ENCODE measurements around the gene CELF4. TPM values are rescaled to one million over a fixed set of nuclear protein-coding genes. Genes with fewer than 3 reads are reported as not detected.

Gene CELF4
- total and polyA plus RNA-seq, 2 experiments from 2014 or later = 0.24 TPM; not detected in 1

GRCh38 chr18:37428288-37428974, 137.2 kb downstream of the CELF4 start:
- WGBS, 2 experiments (ENCODE audit: low coverage in 1 of 2, low lambda C conversion rate in 2 of 2, missing lambda C conversion rate in 2 of 2) = 56 to 57% methylated on average over 7 of the region's 7 CpGs
- no peak for DNase-seq
- no peaks in the 10 kb centered on the region for H4K20me1 ChIP-seq (ENCODE audit: insufficient read depth)
- H3K79me2 ChIP-seq (ENCODE audit: insufficient read depth) = no peaks in the 10 kb centered on the region
- H3K9me2 ChIP-seq (ENCODE audit: insufficient read depth) = no peaks in the 10 kb centered on the region
- H3K9me3 ChIP-seq (ENCODE audit: low read depth) = no peaks in the 10 kb centered on the region
- no peaks in the 10 kb centered on the region for H3K36me3 ChIP-seq (ENCODE audit: low read depth)
- in situ Hi-C loops (cut with MboI) = no loop called here
- H3K9ac ChIP-seq = no peak overlapping the region
- H3K4me2 ChIP-seq (ENCODE audit: unreplicated experiment) = no peak overlapping the region
- TF ChIP-seq EZH2 (IDR thresholded peaks at IDR 0.05; ENCODE audit: insufficient read depth, poor library complexity, severe bottlenecking) (no peak), EZH2phosphoT487 (IDR thresholded peaks at IDR 0.05; ENCODE audit: insufficient read depth, low read depth) (no peak)
- H3K27me3 ChIP-seq (replicated peaks; ENCODE audit: insufficient read depth) = no peaks in the 10 kb centered on the region
- H2AFZ ChIP-seq = no peak overlapping the region
- H3K4me1 ChIP-seq (ENCODE audit: insufficient read depth) = no peaks in the 10 kb centered on the region
- H3F3A ChIP-seq (ENCODE audit: insufficient read depth) = no peaks in the 10 kb centered on the region
- no peak overlapping the region for H3K4me3 ChIP-seq
- no peak overlapping the region for H3K27ac ChIP-seq

DNA sequence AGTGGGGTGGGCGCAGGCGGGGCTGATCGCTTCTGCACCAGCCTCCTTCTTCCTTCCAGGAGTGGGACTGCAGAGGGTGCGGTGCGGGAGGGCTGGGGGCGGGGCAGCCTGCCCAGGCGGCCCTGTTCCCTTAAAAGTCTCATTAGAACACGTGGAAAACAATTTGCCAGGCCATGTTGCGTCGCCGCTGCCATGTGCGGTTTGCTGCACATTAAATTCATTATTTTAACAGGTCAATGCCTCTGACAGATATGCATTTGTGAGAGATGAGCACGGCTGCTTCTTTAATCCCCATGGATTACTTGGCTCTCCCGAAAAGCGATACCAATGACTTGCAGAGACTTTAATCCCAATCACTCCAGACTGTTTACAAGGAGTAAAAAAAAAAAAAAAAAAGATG, 139.0 kb downstream of the CELF4 start:
- WGBS, 2 experiments (ENCODE audit: low coverage in 1 of 2, low lambda C conversion rate in 2 of 2, missing lambda C conversion rate in 2 of 2) = 38 to 44% methylated on average over 13 to 14 of the region's 15 CpGs
- in situ Hi-C loops (cut with MboI) = no loop called here
- no peaks in the 10 kb centered on the region for H3K9me2 ChIP-seq (ENCODE audit: insufficient read depth)
- H3K79me2 ChIP-seq (ENCODE audit: insufficient read depth) = no peaks in the 10 kb centered on the region
- TF ChIP-seq EZH2 (IDR thresholded peaks at IDR 0.05; ENCODE audit: insufficient read depth, poor library complexity, severe bottlenecking) = no peak
- no peak for TF ChIP-seq EZH2phosphoT487 (IDR thresholded peaks at IDR 0.05; ENCODE audit: insufficient read depth, low read depth)
- H3K9ac ChIP-seq = no peak overlapping the region
- H3K27me3 ChIP-seq (replicated peaks; ENCODE audit: insufficient read depth) = no peaks in the 10 kb centered on the region
- H2AFZ ChIP-seq = no peak overlapping the region
- H3K4me3 ChIP-seq = no peak overlapping the region
- H3K4me2 ChIP-seq (ENCODE audit: unreplicated experiment) = no peak overlapping the region
- no peaks in the 10 kb centered on the region for H3F3A ChIP-seq (ENCODE audit: insufficient read depth)
- H3K9me3 ChIP-seq (ENCODE audit: low read depth) = no peaks in the 10 kb centered on the region
- H3K27ac ChIP-seq = no peak overlapping the region
- no peaks in the 10 kb centered on the region for H3K36me3 ChIP-seq (ENCODE audit: low read depth)
- no peaks in the 10 kb centered on the region for H4K20me1 ChIP-seq (ENCODE audit: insufficient read depth)
- H3K4me1 ChIP-seq (ENCODE audit: insufficient read depth) = no peaks in the 10 kb centered on the region
- DNase-seq = no peak

- Histone ChIP-seq H4K20me1 (ENCODE audit: insufficient read depth) (no peaks in the 10 kb centered on the region), H3K4me1 (ENCODE audit: insufficient read depth) (no peaks in the 10 kb centered on the region), H3K4me2 (ENCODE audit: unreplicated experiment) (no peak overlapping the region), H3K27ac (no peak overlapping the region), H3K9me3 (ENCODE audit: low read depth) (no peaks in the 10 kb centered on the region), H3K9ac (no peak overlapping the region), H3K79me2 (ENCODE audit: insufficient read depth) (no peaks in the 10 kb centered on the region), H3K4me3 (no peak overlapping the region), H3K36me3 (ENCODE audit: low read depth) (no peaks in the 10 kb centered on the region), H3K27me3 (replicated peaks; ENCODE audit: insufficient read depth) (no peaks in the 10 kb centered on the region), H2AFZ (no peak overlapping the region), H3K9me2 (ENCODE audit: insufficient read depth) (no peaks in the 10 kb centered on the region), H3F3A (ENCODE audit: insufficient read depth) (no peaks in the 10 kb centered on the region)
- in situ Hi-C loops (cut with MboI) = no loop called here
- 56 to 60% methylated on average over 6 of the region's 6 CpGs for WGBS, 2 experiments (ENCODE audit: low coverage in 1 of 2, low lambda C conversion rate in 2 of 2, missing lambda C conversion rate in 2 of 2)
- no peak for DNase-seq
- no peak for TF ChIP-seq EZH2phosphoT487 (IDR thresholded peaks at IDR 0.05; ENCODE audit: insufficient read depth, low read depth)
- no peak for TF ChIP-seq EZH2 (IDR thresholded peaks at IDR 0.05; ENCODE audit: insufficient read depth, poor library complexity, severe bottlenecking)
Measured at GRCh38 chr18:37425222-37425621, 140.4 kb downstream of the CELF4 start.

DNA sequence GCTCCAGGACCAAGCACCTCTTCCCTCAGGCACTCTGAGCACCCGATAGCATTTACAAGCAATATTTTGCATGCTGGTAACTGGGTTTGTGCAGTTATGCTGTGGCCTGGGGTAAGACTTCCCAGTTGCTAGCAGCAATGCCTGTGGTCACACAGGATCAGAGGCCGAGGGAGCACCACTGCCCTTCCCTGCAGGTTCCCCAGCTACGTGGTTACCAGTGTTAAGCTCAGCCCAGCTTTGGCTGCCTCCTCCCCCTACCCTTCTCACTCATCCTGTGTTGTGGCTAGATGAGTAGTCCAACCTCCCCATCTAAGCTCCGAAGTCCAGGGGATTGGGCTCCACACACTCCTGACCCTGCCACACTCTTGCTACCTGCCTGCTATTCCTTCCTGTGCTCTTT, 141.1 kb downstream of the CELF4 start:
- Histone ChIP-seq H3K79me2 (ENCODE audit: insufficient read depth) (no peaks in the 10 kb centered on the region), H3K27me3 (replicated peaks; ENCODE audit: insufficient read depth) (no peaks in the 10 kb centered on the region), H3K9ac (no peak overlapping the region), H3K4me3 (no peak overlapping the region), H3K9me3 (ENCODE audit: low read depth) (no peaks in the 10 kb centered on the region), H3K9me2 (ENCODE audit: insufficient read depth) (no peaks in the 10 kb centered on the region), H4K20me1 (ENCODE audit: insufficient read depth) (no peaks in the 10 kb centered on the region), H3K4me1 (ENCODE audit: insufficient read depth) (no peaks in the 10 kb centered on the region), H3F3A (ENCODE audit: insufficient read depth) (no peaks in the 10 kb centered on the region), H3K27ac (no peak overlapping the region), H3K4me2 (ENCODE audit: unreplicated experiment) (no peak overlapping the region), H3K36me3 (ENCODE audit: low read depth) (no peaks in the 10 kb centered on the region), H2AFZ (no peak overlapping the region)
- TF ChIP-seq EZH2phosphoT487 (IDR thresholded peaks at IDR 0.05; ENCODE audit: insufficient read depth, low read depth) (no peak), EZH2 (IDR thresholded peaks at IDR 0.05; ENCODE audit: insufficient read depth, poor library complexity, severe bottlenecking) (no peak)
- in situ Hi-C loops (cut with MboI) = no loop called here
- no peak for DNase-seq
- 50 to 63% methylated on average over 4 of the region's 4 CpGs for WGBS, 2 experiments (ENCODE audit: low coverage in 1 of 2, low lambda C conversion rate in 2 of 2, missing lambda C conversion rate in 2 of 2)

Data from GM23248 (cell line).